Peyer's patch (tissue), 4 donors: Measurements from ENCODE around the gene NOS1. TPM values are rescaled to one million over a fixed set of nuclear protein-coding genes. Genes with fewer than 3 reads are reported as not detected.

Source experiments
- DNase-seq, 3 donors: peaks; one replicate each; pipeline ENCODE4 v3.0.0-alpha.2; 2017 to 2019
- H3K27ac ChIP-seq, 4 donors: fragments of 200-600 bp; sonication (generic); one replicate each; pipeline ENCODE4 v1.5.1; 2016 to 2019
- H3K27me3 ChIP-seq, 2 donors: fragments of 200-600 bp; sonication (generic); one replicate each; pipeline ENCODE4 v1.5.1; 2019
- H3K36me3 ChIP-seq, 3 donors: fragments of 200-600 bp; sonication (generic); one replicate each; pipeline ENCODE4 v1.5.1; 2016 to 2019
- H3K4me1 ChIP-seq, 4 donors: fragments of 200-600 bp; sonication (generic); one replicate each; pipeline ENCODE4 v1.5.1; 2016 to 2019
- H3K4me3 ChIP-seq, 4 donors: fragments of 200-600 bp; sonication (generic); 1 replicate in 3 of 4; 2 replicates in 1 of 4; pipeline ENCODE4 v1.5.1; 2016 to 2019; ENCODE audit warnings: mild to moderate bottlenecking in 1 of 4
- H3K9me3 ChIP-seq, 4 donors: fragments of 200-600 bp; sonication (generic); one replicate each; pipeline ENCODE4 v1.5.1; 2016 to 2019; ENCODE audit warnings: mild to moderate bottlenecking in 1 of 4
- CTCF ChIP-seq, 6 experiments: fragments of 450-650 bp in 4 of 6; fragments of 200-600 bp in 2 of 6; sonication (generic) in 1 of 6; IDR thresholded peaks; one replicate each; pipeline ENCODE4 v1.5.1; 2017 to 2019; ENCODE audit warnings: antibody characterized with exemption in 6 of 6, mild to moderate bottlenecking in 3 of 6, moderate library complexity in 1 of 6
- POLR2A ChIP-seq, 2 donors: fragments of 450-650 bp; IDR thresholded peaks; one replicate each; pipeline ENCODE4 v1.5.1; 2017; ENCODE audit warnings: antibody characterized with exemption in 2 of 2, mild to moderate bottlenecking in 2 of 2, moderate library complexity in 2 of 2
- total RNA-seq, 4 donors: library from RNA; depleted of rRNA; stranded (reverse); fragments of >200 nt; gene quantifications; one replicate each; pipeline ENCODE4 v1.1.0, GENCODE V29; 2016

NOS1 gene
- total RNA-seq, 4 donors from 2014 or later = 0.40 to 0.57 TPM; not detected in 2

- no peaks in the 10 kb centered on the region for H3K36me3 ChIP-seq
- H3K9me3 ChIP-seq = no peaks in the 10 kb centered on the region
- H3K27me3 ChIP-seq = no peaks in the 10 kb centered on the region
- H3K4me3 ChIP-seq = no peak overlapping the region
- DNase-seq = no peak
- H3K27ac ChIP-seq = no peak overlapping the region
- no peaks in the 10 kb centered on the region for H3K4me1 ChIP-seq
- TF ChIP-seq CTCF (IDR thresholded peaks at IDR 0.05) (no peak), POLR2A (IDR thresholded peaks at IDR 0.05) (no peak)
These were observed 27.4 kb downstream of the NOS1 start for GRCh38 chr12:117334051-117334450.

- no peak overlapping the region for H3K4me3 ChIP-seq
- H3K36me3 ChIP-seq = no peaks in the 10 kb centered on the region
- DNase-seq = no peak
- H3K27me3 ChIP-seq = no peaks in the 10 kb centered on the region
- no peak for TF ChIP-seq POLR2A (IDR thresholded peaks at IDR 0.05)
- TF ChIP-seq CTCF (IDR thresholded peaks at IDR 0.05) = no peak
- no peaks in the 10 kb centered on the region for H3K9me3 ChIP-seq
- H3K4me1 ChIP-seq = no peaks in the 10 kb centered on the region
- H3K27ac ChIP-seq = no peak overlapping the region
These were observed 28.0 kb downstream of the NOS1 start for GRCh38 chr12:117333331-117333881.

GRCh38 chr12:117331691-117332090 lies 29.7 kb downstream of the NOS1 start:
- Histone ChIP-seq H3K4me3 (no peak overlapping the region), H3K27ac (no peak overlapping the region), H3K9me3 (no peaks in the 10 kb centered on the region), H3K4me1 (no peaks in the 10 kb centered on the region), H3K27me3 (no peaks in the 10 kb centered on the region), H3K36me3 (no peaks in the 10 kb centered on the region)
- no peak for DNase-seq
- TF ChIP-seq POLR2A (IDR thresholded peaks at IDR 0.05) = no peak
- TF ChIP-seq CTCF (IDR thresholded peaks at IDR 0.05) = no peak

- no peak for DNase-seq
- Histone ChIP-seq H3K27me3 (no peaks in the 10 kb centered on the region), H3K36me3 (no peaks in the 10 kb centered on the region), H3K4me1 (no peaks in the 10 kb centered on the region), H3K4me3 (no peak overlapping the region), H3K9me3 (no peaks in the 10 kb centered on the region), H3K27ac (no peak overlapping the region)
- TF ChIP-seq POLR2A (IDR thresholded peaks at IDR 0.05) (no peak), CTCF (IDR thresholded peaks at IDR 0.05) (no peak)
These were observed 30.8 kb downstream of the NOS1 start for GRCh38 chr12:117330441-117331113.

GRCh38 chr12:117329756-117330155 lies 31.7 kb downstream of the NOS1 start:
- H3K36me3 ChIP-seq = no peaks in the 10 kb centered on the region
- no peak for DNase-seq
- no peaks in the 10 kb centered on the region for H3K4me1 ChIP-seq
- no peak overlapping the region for H3K4me3 ChIP-seq
- no peaks in the 10 kb centered on the region for H3K9me3 ChIP-seq
- H3K27me3 ChIP-seq = no peaks in the 10 kb centered on the region
- H3K27ac ChIP-seq = no peak overlapping the region
- TF ChIP-seq POLR2A (IDR thresholded peaks at IDR 0.05) = no peak
- no peak for TF ChIP-seq CTCF (IDR thresholded peaks at IDR 0.05)
